ENCODE results near the gene THRAP3.

DNA sequence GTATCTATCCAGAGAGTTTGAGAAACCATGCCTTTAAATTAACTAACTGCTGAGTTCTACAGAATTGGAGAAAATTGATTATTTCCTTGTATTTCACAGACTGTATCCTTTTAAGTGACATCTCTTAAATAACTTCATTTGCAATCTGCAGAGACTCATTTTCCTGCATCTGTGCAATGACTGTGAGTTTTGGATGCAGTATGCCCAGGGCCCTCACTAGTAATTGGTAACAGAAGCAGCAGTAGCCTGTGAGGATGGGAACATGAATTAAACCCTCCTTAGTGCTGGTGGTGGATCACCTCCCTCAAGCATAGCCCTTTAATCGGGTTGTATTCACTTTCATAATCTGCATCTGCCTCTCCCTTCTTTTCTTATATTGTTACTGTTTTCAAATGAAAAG is 60.3 kb downstream of the THRAP3 start:
- TF ChIP-seq EZH2 (IDR thresholded peaks at IDR 0.05) (no peak), POLR2AphosphoS5 (IDR thresholded peaks at IDR 0.05; ENCODE audit: borderline replicate concordance, low read depth, low read length) (no peak)
